Ishikawa (cell line): ENCODE data around the gene NF2.

Experiments used
- CEBPB ChIP-seq: IDR thresholded peaks from 2 replicates; pipeline ENCODE4 v1.6.1; 2012
- CREB1 ChIP-seq: IDR thresholded peaks from 2 replicates; pipeline ENCODE4 v1.6.1; 2012; ENCODE audit warnings: low read depth
- EGR1 ChIP-seq: IDR thresholded peaks from 2 replicates; pipeline ENCODE4 v1.6.1; 2012
- EP300 ChIP-seq: IDR thresholded peaks from 2 replicates; pipeline ENCODE4 v1.6.1; 2012; ENCODE audit warnings: borderline replicate concordance
- FOXM1 ChIP-seq: IDR thresholded peaks from 2 replicates; pipeline ENCODE4 v1.6.1; 2012; ENCODE audit warnings: low read depth, borderline replicate concordance
- NFIC ChIP-seq: IDR thresholded peaks from 2 replicates; pipeline ENCODE4 v1.6.1; 2012
- RAD21 ChIP-seq: IDR thresholded peaks from 2 replicates; pipeline ENCODE4 v1.6.1; 2012; ENCODE audit warnings: low read depth
- TAF1 ChIP-seq: IDR thresholded peaks from 2 replicates; pipeline ENCODE4 v1.6.1; 2012; ENCODE audit warnings: low read depth, mild to moderate bottlenecking
- TCF12 ChIP-seq: IDR thresholded peaks from 2 replicates; pipeline ENCODE4 v1.6.1; 2012; ENCODE audit warnings: low read depth
- TEAD4 ChIP-seq: IDR thresholded peaks from 2 replicates; pipeline ENCODE4 v1.6.1; 2012
- YY1 ChIP-seq: IDR thresholded peaks from 2 replicates; pipeline ENCODE4 v1.6.1; 2012; ENCODE audit warnings: low read depth
- ZBTB7A ChIP-seq: IDR thresholded peaks from 2 replicates; pipeline ENCODE4 v1.6.1; 2012; ENCODE audit warnings: low read depth
- TF ChIP-seq, protein P1 (sequence below): IDR thresholded peaks from 2 replicates; pipeline ENCODE4 v1.6.1; 2012
- TF ChIP-seq, protein P2 (sequence below): IDR thresholded peaks from 2 replicates; pipeline ENCODE4 v1.6.1; 2012
- TF ChIP-seq, protein P3 (sequence below): IDR thresholded peaks from 2 replicates; pipeline ENCODE4 v1.6.1; 2012; ENCODE audit warnings: low read depth, mild to moderate bottlenecking

The NF2 gene

DNA sequence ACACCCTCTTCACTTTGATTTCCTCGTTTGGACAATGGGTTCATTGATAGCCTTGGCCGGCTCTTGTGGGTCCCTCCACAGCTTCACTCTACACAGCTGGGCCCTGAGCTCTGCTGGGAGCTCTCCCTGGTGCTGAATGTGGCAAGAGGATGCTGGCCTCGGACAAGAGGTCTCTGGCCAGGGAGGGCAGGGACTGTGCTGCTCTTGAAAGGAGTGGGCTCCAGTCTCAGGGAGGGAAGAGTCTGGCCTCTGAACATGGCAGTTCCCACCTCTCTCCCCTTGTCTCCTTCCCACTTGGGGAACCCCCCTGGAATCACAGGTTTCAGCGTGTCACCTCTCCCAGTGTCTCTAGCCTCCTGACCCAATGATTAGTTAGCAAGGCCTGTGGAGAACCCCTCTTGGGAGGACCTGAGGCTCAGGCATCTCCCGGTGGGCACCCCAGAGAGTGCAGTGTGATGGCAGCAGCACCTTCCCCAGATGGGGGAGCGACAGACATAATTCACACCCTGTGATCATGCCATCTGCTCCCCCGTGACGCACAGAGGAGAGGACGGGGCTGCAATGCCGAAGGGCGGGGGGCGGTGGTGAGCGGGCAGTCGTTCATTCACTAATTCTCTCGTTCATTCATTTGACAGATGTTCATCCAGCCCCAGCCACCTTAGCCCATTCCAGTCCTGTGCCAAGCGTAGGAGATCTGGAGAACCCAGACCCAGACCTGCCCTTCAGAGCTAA, 113.5 kb downstream of the NF2 start:
- TF ChIP-seq EGR1 (no peak), TCF12 (0 out of 2 replicates have a peak, but pooled peaks have one; percentile 15), ZBTB7A (no peak), CREB1 (no peak), TAF1 (no peak), YY1 (no peak), CEBPB (no peak), FOXM1 (no peak), RAD21 (peak; percentile 32)
- TF ChIP-seq, protein P1, sequence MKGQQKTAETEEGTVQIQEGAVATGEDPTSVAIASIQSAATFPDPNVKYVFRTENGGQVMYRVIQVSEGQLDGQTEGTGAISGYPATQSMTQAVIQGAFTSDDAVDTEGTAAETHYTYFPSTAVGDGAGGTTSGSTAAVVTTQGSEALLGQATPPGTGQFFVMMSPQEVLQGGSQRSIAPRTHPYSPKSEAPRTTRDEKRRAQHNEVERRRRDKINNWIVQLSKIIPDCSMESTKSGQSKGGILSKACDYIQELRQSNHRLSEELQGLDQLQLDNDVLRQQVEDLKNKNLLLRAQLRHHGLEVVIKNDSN = no peak
- TF ChIP-seq, protein P2, sequence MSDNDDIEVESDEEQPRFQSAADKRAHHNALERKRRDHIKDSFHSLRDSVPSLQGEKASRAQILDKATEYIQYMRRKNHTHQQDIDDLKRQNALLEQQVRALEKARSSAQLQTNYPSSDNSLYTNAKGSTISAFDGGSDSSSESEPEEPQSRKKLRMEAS = peak; percentile 27; the same call in 1 of the 2 replicates
- TF ChIP-seq, protein P3, sequence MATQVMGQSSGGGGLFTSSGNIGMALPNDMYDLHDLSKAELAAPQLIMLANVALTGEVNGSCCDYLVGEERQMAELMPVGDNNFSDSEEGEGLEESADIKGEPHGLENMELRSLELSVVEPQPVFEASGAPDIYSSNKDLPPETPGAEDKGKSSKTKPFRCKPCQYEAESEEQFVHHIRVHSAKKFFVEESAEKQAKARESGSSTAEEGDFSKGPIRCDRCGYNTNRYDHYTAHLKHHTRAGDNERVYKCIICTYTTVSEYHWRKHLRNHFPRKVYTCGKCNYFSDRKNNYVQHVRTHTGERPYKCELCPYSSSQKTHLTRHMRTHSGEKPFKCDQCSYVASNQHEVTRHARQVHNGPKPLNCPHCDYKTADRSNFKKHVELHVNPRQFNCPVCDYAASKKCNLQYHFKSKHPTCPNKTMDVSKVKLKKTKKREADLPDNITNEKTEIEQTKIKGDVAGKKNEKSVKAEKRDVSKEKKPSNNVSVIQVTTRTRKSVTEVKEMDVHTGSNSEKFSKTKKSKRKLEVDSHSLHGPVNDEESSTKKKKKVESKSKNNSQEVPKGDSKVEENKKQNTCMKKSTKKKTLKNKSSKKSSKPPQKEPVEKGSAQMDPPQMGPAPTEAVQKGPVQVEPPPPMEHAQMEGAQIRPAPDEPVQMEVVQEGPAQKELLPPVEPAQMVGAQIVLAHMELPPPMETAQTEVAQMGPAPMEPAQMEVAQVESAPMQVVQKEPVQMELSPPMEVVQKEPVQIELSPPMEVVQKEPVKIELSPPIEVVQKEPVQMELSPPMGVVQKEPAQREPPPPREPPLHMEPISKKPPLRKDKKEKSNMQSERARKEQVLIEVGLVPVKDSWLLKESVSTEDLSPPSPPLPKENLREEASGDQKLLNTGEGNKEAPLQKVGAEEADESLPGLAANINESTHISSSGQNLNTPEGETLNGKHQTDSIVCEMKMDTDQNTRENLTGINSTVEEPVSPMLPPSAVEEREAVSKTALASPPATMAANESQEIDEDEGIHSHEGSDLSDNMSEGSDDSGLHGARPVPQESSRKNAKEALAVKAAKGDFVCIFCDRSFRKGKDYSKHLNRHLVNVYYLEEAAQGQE = peak; percentile 97

DNA sequence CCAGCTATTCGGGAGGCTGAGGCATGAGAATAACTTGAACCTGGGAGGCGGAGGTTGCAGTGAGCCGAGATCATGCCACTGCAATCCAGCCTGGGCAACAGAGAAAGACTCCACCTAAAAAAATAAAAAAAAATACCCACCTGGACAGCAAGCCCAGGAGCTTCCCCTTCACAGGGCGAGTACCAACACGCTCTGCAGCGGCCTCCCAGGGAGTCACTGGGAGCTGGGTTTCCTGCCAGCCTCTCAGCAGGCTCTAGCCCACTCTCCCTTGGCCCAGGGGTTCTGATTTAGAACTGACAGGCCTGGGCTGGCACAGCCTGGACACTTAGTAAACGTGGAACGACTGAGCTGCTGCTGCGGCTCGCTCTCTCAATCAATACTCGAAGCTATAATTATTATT, 114.4 kb downstream of the NF2 start:
- TF ChIP-seq, protein P3 = no peak
- TF ChIP-seq CREB1 (no peak), TEAD4 (no peak), RAD21 (no peak), TCF12 (no peak), ZBTB7A (no peak), EGR1 (no peak), CEBPB (no peak), NFIC (no peak), EP300 (no peak), TAF1 (no peak), YY1 (no peak)
- TF ChIP-seq, protein P2 = no peak
- TF ChIP-seq, protein P1 = no peak

DNA sequence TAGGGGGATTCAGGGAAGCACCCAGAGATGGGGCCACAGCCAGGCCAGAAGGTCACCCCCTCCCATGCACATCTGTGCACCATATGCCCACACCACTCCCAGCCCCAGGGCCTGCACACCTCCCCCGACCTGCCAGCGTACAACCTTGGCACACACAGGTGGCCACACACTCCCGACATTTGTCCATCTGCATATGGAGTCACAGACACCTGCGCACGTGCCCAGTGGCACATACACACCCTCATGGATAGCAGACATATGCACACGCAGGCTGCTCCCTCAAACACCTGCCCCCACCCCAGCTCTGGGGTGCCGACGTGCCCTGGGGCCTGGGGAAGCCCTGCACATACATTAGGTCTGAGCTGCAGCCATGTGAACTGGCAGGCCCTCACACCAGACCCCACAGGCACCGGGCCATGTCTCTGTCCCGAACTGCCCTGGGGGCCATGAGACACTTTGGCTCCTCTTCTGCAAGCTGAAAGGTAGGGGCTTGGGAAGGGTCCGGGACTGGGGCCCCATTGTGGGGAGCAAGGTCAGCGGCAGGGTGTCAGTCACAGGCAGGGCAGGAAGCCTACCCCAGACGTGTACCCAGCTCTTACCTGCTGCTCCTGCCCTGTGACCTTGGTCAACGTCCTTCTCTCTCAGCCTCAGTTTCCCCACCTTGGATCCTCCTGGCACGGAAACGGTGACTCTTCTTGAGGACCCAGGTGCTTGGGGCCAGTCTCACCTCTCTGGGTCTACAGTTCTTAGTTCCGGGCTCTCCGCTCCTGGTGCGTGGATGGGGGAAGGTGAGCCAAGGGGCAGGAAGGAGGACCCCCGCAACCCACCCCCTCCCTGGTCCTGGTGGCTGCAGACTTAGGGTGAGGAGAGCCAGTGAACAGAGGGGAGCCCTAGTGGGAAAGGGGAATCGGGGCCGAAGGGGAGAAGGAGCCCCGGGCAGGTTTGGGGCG, 115.8 kb downstream of the NF2 start:
- no peak for TF ChIP-seq CEBPB
- no peak for TF ChIP-seq CREB1
- TF ChIP-seq YY1 = no peak
- TF ChIP-seq, protein P3 = no peak
- no peak for TF ChIP-seq EGR1
- no peak for TF ChIP-seq EP300
